LHCN-M2 (cell line): ENCODE measurements around the gene CBL. TPM values are rescaled to one million over a fixed set of nuclear protein-coding genes. Genes with fewer than 3 reads are reported as not detected.

Experiments
- DNase-seq: peaks from one replicate; pipeline ENCODE4 v3.0.0-alpha.2; 2012; ENCODE audit warnings: low read depth
- total RNA-seq: library from RNA; depleted of rRNA; stranded (reverse); fragments of >200 nt; gene quantifications from 2 replicates; pipeline ENCODE4 v1.2.3, GENCODE V29; 2014

Gene CBL
- total RNA-seq, 1 experiment from 2014 or later: 18.3 TPM

- no peak for DNase-seq
Measured at GRCh38 chr11:119266517-119267255, 60.5 kb downstream of the CBL start.

DNA sequence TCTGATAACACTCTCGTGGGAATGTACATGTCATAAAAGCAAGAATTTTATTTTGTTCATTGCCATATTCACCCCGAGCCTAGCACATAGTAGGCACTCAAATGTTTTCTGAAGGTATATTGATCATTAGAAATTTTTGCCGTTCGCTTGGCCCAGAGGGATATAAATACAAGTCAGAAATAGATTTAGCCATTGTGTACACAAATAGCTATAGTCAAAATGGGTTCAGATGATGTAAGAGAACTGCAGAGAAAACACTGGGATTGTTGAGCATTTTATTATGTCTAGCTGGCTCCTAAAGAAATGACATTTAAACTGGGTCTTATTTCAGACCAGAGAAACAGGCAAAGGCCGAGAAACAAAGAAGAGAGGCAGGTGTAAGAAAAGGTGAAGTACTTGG, 61.5 kb downstream of the CBL start:
- no peak for DNase-seq

DNA sequence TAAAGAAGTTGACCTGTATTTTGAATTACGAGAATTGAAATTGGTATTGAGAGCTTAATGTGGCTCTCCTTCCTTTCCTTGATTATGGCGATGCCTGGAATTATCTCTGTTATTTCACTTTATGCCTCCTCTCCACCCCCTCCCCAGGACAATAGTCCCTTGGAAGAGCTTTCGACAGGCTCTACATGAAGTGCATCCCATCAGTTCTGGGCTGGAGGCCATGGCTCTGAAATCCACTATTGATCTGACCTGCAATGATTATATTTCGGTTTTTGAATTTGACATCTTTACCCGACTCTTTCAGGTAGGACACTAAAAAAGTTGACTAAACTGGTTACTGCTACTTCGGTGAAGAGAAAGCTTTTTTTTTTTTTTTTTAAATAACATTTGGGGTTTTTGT, 67.6 kb downstream of the CBL start:
- no peak for DNase-seq

GRCh38 chr11:119277660-119278059, 71.5 kb downstream of the CBL start:
- DNase-seq: no peak

DNA sequence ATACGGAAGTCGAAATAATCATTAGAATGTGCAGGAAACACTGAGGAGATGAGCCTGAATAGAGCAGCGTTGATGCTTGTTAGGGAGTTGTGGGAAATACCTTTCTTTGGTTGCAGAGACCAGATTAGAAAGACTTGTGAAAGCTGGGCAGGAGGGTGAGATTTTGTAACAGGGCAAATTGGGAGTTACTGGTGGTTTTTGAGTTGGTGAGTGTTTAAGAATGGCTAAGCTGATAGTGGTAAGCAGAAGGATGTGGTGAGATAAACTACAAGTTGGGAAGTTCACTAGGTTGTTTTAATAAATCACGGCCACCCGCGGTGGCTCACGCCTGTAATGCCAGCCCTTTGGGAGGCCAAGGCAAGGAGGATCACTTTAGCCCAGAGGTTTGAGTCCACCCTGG, 76.4 kb downstream of the CBL start:
- DNase-seq: no peak

- DNase-seq: peak; percentile 50
Measured at GRCh38 chr11:119284344-119285157, 78.4 kb downstream of the CBL start.

- DNase-seq: no peak
Measured at GRCh38 chr11:119285431-119285830, 79.3 kb downstream of the CBL start.

DNA sequence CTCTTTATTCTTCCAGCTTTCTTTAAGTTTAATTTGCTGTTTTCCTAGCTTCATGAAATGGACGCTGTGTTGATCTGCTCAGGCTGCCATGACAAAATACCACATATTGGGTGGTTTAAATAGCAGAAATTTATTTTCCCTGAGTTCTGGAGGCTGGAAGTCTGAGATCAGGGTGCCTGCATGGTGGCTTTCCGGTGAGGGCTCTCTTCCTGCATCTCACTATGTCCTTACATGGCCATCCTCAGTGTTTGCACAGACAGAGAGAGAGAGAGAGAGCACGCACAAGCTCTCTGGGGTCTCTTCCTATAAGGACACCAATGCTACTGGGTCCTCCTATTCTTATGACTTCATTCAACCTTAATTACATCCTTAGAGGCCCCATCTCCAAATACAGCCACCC, 82.1 kb downstream of the CBL start:
- DNase-seq: no peak

DNA sequence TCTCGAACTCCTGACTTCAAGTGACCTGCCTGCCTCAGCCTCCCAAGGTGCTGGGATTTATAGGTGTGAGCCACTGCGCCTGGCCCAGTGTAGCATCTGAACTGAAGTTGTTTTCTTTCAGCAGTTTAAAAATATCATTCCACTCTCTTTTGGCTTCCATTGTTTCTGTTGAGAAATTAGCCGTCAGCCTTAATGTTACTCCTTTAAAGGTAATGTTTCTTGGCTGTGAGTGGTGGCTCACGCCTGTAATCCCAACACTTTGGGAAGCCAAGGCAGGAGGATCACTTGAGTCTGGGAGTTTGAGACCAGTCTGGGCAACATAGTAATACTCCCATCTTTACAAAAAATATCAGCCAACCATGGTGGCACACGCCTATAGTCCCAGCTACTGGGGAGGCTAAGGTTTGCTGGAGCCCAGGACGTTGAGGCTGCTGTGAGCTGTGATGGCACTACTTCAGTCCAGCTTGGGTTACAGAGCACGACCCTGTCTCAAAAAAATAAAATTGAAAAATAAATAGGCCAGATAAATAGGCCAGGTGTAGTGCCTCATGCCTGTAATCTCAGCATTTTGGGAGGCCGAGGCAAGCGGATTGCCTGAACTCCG, 84.9 kb downstream of the CBL start:
- DNase-seq: no peak

GRCh38 chr11:119293461-119293860, 87.3 kb downstream of the CBL start:
- no peak for DNase-seq

DNA sequence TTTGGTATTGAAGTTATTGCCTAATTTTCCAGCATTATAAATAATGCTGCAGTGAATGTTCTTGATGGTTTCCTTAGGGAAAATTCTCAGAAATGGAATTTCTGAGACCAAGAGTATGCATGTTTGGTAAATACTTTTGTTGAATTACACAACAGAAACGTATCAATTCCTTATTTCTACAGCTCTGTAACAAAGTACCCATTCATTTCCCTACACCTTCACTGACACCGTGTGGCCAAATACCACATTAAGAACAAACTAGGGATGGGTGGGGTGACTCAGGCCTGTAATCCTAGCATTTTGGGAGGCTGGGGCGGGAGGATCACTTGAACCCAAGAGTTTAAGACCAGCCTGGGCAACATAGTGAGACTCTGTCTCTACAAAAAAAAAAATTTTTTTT, 89.0 kb downstream of the CBL start:
- peak; percentile 48 for DNase-seq

DNA sequence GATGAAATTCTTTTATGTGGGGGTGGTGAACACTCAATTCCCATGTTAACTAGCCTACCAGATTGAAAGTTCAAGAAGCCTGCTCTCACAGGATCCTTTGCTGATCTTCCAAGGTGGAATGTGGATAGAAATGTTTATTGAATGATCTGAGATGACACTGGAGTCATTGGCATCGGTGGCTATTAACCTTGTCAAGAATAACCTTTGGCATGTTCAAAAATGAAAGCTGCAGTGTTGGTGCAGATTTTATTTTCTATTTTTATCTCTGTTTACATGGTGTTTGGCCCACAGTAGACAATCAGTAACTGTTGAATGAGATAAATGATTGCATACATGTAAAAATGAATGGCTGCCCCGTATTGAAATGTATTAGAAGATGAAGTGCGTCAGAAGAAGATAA, 91.8 kb downstream of the CBL start:
- no peak for DNase-seq

DNA sequence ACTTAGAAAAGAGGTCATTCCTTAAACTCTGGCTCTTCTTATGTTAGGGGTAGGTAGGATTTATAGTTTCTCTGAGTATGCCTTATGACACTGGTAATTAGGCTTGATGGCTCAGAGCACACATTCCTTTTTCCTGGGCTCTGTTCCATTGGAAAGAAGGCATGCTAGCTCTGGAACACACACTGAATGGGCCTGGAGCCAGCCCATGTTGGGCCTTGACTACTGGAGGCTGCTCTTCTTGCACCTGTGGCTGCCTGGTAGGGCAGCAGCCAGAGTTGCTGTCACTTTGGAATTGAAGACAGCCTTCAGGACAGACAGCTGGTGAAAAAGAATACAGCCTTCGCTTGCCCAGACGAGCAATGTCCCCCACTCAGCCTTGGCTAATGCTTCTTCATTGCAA, 92.6 kb downstream of the CBL start:
- DNase-seq: peak; percentile 48

DNA sequence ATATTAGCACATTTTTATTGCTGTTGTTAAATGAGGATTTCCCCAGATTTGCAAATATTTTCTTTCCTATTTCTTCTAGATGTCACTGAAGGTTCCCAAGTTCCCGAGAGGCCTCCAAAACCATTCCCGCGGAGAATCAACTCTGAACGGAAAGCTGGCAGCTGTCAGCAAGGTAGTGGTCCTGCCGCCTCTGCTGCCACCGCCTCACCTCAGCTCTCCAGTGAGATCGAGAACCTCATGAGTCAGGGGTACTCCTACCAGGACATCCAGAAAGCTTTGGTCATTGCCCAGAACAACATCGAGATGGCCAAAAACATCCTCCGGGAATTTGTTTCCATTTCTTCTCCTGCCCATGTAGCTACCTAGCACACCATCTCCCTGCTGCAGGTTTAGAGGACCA, 93.3 kb downstream of the CBL start:
- no peak for DNase-seq

DNA sequence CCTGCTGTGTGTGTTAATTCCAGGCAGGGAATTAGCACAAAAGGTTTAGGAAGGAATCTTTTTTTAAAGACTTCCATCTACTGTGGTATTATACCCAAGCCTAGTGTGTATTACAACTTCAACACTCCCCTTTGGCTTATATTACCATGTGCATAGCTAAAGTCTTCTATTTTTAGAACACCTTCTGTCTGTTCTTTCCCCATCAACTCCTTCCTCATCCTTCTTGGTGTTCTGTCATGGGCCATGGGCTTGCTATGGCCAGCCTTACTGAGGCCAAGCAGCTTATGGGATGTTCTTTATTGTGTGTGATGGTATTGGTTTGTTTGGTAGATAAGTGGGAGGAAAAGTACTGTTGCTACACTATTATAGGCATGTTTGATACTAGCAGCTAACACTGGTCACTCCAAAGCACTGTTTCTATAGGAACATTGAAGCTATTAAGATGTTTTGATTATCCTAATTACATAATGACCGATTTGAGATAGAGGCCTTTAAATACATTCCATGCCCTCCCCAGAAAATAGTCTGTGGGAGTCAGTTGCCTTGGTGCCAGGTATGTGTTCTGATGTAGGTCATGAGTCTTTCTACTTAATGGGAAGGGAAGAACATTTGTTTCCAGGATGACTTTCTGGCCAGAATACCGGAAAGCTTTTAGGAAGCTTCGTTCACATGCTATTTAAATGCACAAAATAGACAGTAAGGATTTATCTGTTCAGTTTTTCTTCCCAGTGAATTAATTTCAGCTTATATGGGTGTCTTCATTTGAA, 94.2 kb downstream of the CBL start:
- DNase-seq: no peak

DNA sequence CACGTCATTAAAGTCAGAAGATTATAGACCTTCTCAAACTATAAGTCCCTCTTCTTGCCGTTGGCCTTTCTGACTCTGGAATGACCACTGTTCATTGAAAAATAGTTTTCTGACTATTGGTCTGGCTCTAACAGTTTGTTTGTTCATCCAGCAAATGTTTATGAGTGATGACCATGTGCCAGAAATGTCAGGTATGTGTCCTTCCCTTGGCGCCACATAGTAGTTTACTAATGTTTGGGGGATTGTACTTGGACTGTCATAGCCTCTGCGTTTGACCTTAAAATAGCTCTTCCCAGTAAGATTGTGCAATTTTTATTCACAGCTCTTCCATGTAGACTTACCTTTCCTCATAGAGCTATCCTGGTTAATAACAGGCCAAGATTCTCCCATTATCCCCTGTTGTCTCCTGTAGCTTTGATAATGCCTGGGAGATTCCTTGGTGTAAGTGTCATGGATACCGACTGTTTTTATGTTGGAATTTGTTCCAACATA, 97.1 kb downstream of the CBL start:
- DNase-seq: no peak

GRCh38 chr11:119305556-119306372, 99.6 kb downstream of the CBL start:
- DNase-seq: no peak

DNA sequence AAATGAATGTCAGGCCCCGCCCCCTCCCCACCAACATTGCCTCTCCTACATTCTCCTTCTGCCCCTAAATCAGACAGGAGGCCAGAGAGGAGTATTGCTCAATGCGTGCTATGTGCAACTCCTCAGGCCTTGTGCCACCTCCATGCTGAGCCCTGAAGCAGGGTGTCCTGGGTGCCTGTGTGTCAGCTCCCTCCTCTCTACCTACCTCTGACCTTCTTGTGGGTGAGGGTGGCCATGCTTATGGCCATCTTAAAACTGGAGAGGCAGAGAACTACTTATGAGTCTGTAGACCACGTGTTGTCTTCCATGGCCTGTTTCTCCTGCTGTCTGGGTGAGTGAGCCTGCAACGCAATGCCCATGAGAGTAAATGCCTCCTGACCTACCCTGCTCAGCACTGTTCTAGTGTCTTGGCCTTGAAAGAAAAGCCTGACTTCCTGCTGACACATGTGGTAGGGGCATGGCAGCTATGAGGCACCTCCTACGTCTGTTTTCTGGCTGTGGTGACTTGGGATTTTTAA, 100.3 kb downstream of the CBL start:
- DNase-seq: peak; percentile 55

DNA sequence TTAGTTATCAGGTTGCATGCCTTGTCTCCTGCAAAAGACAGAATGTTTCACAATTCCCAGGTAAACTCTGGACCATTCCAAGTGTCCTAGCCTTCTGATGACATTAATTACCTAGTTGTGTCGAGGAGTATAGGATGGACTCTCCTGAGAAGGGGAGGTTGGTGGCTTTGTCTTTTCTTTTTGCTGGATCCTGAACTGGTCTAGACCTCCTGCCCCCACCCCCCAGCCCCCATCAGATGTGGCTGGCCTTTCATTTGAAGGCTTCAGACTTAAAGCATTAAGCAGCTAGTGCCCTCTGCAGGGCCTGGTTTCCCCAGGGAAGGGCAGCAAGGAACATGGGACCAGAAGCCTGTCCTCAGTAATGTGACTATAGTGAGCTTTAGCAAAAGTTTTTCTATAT, 101.1 kb downstream of the CBL start:
- DNase-seq: no peak

- DNase-seq: no peak
Measured at GRCh38 chr11:119307974-119308373, 101.8 kb downstream of the CBL start.

GRCh38 chr11:119309411-119309810, 103.3 kb downstream of the CBL start:
- no peak for DNase-seq
